OCI-LY7 (cell line): ENCODE results near the gene USH2A.

Source experiments
- CTCF ChIP-seq: fragments of 200-600 bp; sonication (generic); conservative IDR thresholded peaks from 2 replicates; pipeline ENCODE4 v1.5.1; 2014; ENCODE audit warnings: mild to moderate bottlenecking, antibody characterized with exemption, low read length, moderate library complexity, mixed read lengths
- EZH2phosphoT487 ChIP-seq: fragments of 200-600 bp; sonication (generic); IDR thresholded peaks from 2 replicates; pipeline ENCODE4 v1.6.1; 2018; ENCODE audit warnings: low read depth, borderline replicate concordance, mild to moderate bottlenecking, mixed run types, antibody characterized with exemption, low read length, moderate library complexity, mixed read lengths

GRCh38 chr1:215963040-215963439 is 460.2 kb downstream of the USH2A start:
- TF ChIP-seq CTCF (no peak), EZH2phosphoT487 (no peak)
